Keratinocyte (primary cell): Measurements from ENCODE around the gene FGL2. TPM values are rescaled to one million over a fixed set of nuclear protein-coding genes. Genes with fewer than 3 reads are reported as not detected.
"Not testable (repeated sequence)": the region's sequence is repeated elsewhere in the genome, so short reads cannot be mapped to it uniquely, and the experiment has no call there.

Experiments used
- DNase-seq: peaks from one replicate; pipeline ENCODE4 v3.0.0-alpha.2; 2011; ENCODE audit warnings: low read depth, missing footprints, low spot score
- FAIRE-seq: peaks from 2 replicates; lab custom pipeline; 2011; peaks lifted over from hg19 to GRCh38; lab: Jason Lieb, UNC
- H2AFZ ChIP-seq: 2 replicates; pipeline ENCODE4 v1.6.0; 2012; ENCODE audit warnings: low read length, control low read depth, inconsistent platforms; ENCODE audit not compliant: control insufficient read depth
- H3K27ac ChIP-seq: 2 replicates; pipeline ENCODE4 v1.5.1; 2011; ENCODE audit warnings: low read length; ENCODE audit not compliant: control insufficient read depth, insufficient read depth
- H3K27me3 ChIP-seq: 3 replicates; pipeline ENCODE4 v1.6.0; 2011; ENCODE audit warnings: low read length; ENCODE audit not compliant: control insufficient read depth, insufficient read depth; ENCODE audit errors: extremely low read depth
- H3K36me3 ChIP-seq, 2 experiments: 2 replicates in 1 of 2; 3 replicates in 1 of 2; pipeline ENCODE4 v1.5.1; 2011; ENCODE audit warnings: low read length in 2 of 2, mild to moderate bottlenecking in 1 of 2; ENCODE audit not compliant: control insufficient read depth in 2 of 2, insufficient read depth in 2 of 2; ENCODE audit errors: extremely low read depth in 1 of 2
- H3K4me1 ChIP-seq: 3 replicates; pipeline ENCODE4 v1.5.1; 2011; ENCODE audit warnings: low read length; ENCODE audit not compliant: control insufficient read depth, insufficient read depth; ENCODE audit errors: extremely low read depth
- H3K4me2 ChIP-seq: 3 replicates; pipeline ENCODE4 v1.6.0; 2011; ENCODE audit warnings: low read depth, low read length; ENCODE audit not compliant: control insufficient read depth, insufficient read depth; ENCODE audit errors: extremely low read depth
- H3K4me3 ChIP-seq, 3 experiments: fragments of 200-600 bp in 1 of 3; sonication (generic) in 1 of 3; 2 replicates in 2 of 3; 3 replicates in 1 of 3; pipeline ENCODE4 v1.5.1; 2011 to 2016; ENCODE audit warnings: low read length in 3 of 3, mild to moderate bottlenecking in 3 of 3, control low read depth in 2 of 3, inconsistent platforms in 1 of 3, low read depth in 1 of 3, mixed read lengths in 1 of 3, mixed run types in 1 of 3, moderate library complexity in 1 of 3; ENCODE audit not compliant: control insufficient read depth in 2 of 3, insufficient read depth in 2 of 3; ENCODE audit errors: extremely low read depth in 1 of 3
- H3K79me2 ChIP-seq: 2 replicates; pipeline ENCODE4 v1.6.0; 2012; ENCODE audit warnings: low read length; ENCODE audit not compliant: control insufficient read depth, insufficient read depth
- H3K9ac ChIP-seq: 3 replicates; pipeline ENCODE4 v1.6.0; 2011; ENCODE audit warnings: low read length; ENCODE audit not compliant: control insufficient read depth, insufficient read depth; ENCODE audit errors: extremely low read depth
- H3K9me1 ChIP-seq: 3 replicates; pipeline ENCODE4 v1.6.0; 2011; ENCODE audit warnings: low read length; ENCODE audit not compliant: control insufficient read depth, insufficient read depth; ENCODE audit errors: extremely low read depth
- H3K9me3 ChIP-seq: 2 replicates; pipeline ENCODE4 v1.5.1; 2012; ENCODE audit warnings: low read depth, low read length; ENCODE audit not compliant: control insufficient read depth
- H4K20me1 ChIP-seq: 3 replicates; pipeline ENCODE4 v1.6.0; 2011; ENCODE audit warnings: low read length; ENCODE audit not compliant: control insufficient read depth, insufficient read depth; ENCODE audit errors: extremely low read depth
- EZH2 ChIP-seq: IDR thresholded peaks from one replicate; pipeline ENCODE4 v1.6.1; 2012; ENCODE audit warnings: inconsistent platforms, mild to moderate bottlenecking, low read length, moderate library complexity
- dilution Hi-C: fragments of 300-500 bp; cut with MboI; formaldehyde crosslinking; loops from one replicate; pipeline ENCODE4 v1.7.0; 2020; ENCODE audit warnings: low sequenced_read_pairs; ENCODE audit not compliant: extremely low pct_ligation_motif_present
- polyA plus RNA-seq, 5 experiments: library from polyadenylated mRNA; depleted of rRNA in 3 of 5; stranded (reverse) in 3 of 5; stranded (forward) in 1 of 5; unstranded in 1 of 5; fragments of >200 nt; gene quantifications; 1 replicate in 1 of 5; 2 replicates in 3 of 5; 3 replicates in 1 of 5; pipeline versions ENCODE4 v1.2.1 to v1.2.3, GENCODE V29; 2011 to 2012; ENCODE audit warnings: missing spikeins in 2 of 5, low read depth in 1 of 5, low replicate concordance in 1 of 5
- TF ChIP-seq, protein P1 (sequence below), 3 experiments: IDR thresholded peaks in 1 of 3; conservative IDR thresholded peaks in 1 of 3; optimal IDR thresholded peaks in 1 of 3; 2 replicates in 2 of 3; 3 replicates in 1 of 3; pipeline versions ENCODE3 to v1.5.1; 2011; ENCODE audit warnings: low read length in 3 of 3, mild to moderate bottlenecking in 3 of 3, moderate library complexity in 2 of 3, control low read depth in 1 of 3, inconsistent platforms in 1 of 3; ENCODE audit not compliant: insufficient read depth in 2 of 3; ENCODE audit errors: extremely low read depth in 1 of 3

The FGL2 gene
- polyA plus RNA-seq, 1 donor (not counting 4 experiments of a cell fraction or from before 2014, with no cell fraction given): not detected

DNA sequence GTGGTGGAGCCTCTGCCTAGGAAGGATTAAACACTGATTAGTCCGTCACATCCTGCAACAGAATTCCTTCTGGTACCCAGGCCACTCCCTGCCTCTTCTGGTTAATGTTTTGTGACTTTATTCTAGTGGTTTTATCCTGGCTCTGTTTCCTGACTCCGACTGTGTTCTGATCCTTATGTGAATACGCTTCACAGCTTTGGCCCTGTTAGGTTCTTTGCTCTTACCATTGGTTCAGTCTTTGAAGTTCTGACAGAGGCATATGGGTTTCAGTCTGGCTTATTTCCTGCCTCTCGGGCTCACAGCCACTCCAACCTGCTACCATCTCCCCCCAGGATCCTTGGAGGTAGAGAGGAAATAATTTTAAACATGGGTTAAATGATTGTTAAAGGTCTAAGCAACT, 23.2 kb upstream of the FGL2 start:
- Histone ChIP-seq H3K4me2 (no peak overlapping the region), H3K4me1 (no peaks in the 10 kb centered on the region), H3K9ac (no peak overlapping the region), H3K27me3 (no peaks in the 10 kb centered on the region), H3K4me3 (no peak overlapping the region), H3K79me2 (no peaks in the 10 kb centered on the region), H3K36me3 (no peaks in the 10 kb centered on the region), H2AFZ (no peak overlapping the region), H3K9me1 (no peaks in the 10 kb centered on the region), H3K27ac (no peak overlapping the region), H4K20me1 (no peaks in the 10 kb centered on the region), H3K9me3 (no peaks in the 10 kb centered on the region)
- DNase-seq (no peak), FAIRE-seq (no peak)
- TF ChIP-seq, protein P1, sequence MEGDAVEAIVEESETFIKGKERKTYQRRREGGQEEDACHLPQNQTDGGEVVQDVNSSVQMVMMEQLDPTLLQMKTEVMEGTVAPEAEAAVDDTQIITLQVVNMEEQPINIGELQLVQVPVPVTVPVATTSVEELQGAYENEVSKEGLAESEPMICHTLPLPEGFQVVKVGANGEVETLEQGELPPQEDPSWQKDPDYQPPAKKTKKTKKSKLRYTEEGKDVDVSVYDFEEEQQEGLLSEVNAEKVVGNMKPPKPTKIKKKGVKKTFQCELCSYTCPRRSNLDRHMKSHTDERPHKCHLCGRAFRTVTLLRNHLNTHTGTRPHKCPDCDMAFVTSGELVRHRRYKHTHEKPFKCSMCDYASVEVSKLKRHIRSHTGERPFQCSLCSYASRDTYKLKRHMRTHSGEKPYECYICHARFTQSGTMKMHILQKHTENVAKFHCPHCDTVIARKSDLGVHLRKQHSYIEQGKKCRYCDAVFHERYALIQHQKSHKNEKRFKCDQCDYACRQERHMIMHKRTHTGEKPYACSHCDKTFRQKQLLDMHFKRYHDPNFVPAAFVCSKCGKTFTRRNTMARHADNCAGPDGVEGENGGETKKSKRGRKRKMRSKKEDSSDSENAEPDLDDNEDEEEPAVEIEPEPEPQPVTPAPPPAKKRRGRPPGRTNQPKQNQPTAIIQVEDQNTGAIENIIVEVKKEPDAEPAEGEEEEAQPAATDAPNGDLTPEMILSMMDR (optimal IDR thresholded peaks at IDR 0.05 in 1 of 3, IDR thresholded peaks at IDR 0.05 in 1 of 3, conservative IDR thresholded peaks at IDR 0.05 in 1 of 3; ENCODE audit: extremely low read depth in 1 of 3, insufficient read depth in 2 of 3, low read length in 3 of 3): no peak
- TF ChIP-seq EZH2: no peak
- dilution Hi-C loops: no loop called here

DNA sequence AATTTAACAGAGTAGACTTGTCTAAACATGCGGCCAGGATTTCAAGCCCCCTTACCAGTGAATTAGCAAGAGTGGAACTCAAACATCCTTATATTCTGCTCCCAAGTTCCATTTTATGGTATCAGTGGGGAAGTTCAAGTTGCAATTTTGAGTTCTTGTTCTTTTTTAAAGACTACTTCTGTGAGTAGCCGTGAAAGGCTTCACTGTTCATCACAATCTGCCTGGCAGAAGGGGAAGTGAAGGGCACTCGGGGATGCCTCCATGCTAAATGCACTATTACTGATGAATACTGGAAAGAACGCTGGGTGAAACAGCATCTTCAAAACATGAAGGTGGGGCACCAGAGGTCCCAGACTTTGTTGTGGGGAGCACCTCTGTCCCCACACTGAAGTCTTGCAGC, 22.4 kb upstream of the FGL2 start:
- H3K9me3 ChIP-seq: no peaks in the 10 kb centered on the region
- no peaks in the 10 kb centered on the region for H3K27me3 ChIP-seq
- DNase-seq: no peak
- no peaks in the 10 kb centered on the region for H3K4me1 ChIP-seq
- H3K36me3 ChIP-seq: no peaks in the 10 kb centered on the region
- H4K20me1 ChIP-seq: no peaks in the 10 kb centered on the region
- TF ChIP-seq EZH2: no peak
- dilution Hi-C loops: no loop called here
- H3K79me2 ChIP-seq: no peaks in the 10 kb centered on the region
- no peak overlapping the region for H3K4me2 ChIP-seq
- no peak overlapping the region for H3K9ac ChIP-seq
- no peak overlapping the region for H3K4me3 ChIP-seq
- FAIRE-seq: no peak
- H3K27ac ChIP-seq: no peak overlapping the region
- no peaks in the 10 kb centered on the region for H3K9me1 ChIP-seq
- no peak overlapping the region for H2AFZ ChIP-seq

DNA sequence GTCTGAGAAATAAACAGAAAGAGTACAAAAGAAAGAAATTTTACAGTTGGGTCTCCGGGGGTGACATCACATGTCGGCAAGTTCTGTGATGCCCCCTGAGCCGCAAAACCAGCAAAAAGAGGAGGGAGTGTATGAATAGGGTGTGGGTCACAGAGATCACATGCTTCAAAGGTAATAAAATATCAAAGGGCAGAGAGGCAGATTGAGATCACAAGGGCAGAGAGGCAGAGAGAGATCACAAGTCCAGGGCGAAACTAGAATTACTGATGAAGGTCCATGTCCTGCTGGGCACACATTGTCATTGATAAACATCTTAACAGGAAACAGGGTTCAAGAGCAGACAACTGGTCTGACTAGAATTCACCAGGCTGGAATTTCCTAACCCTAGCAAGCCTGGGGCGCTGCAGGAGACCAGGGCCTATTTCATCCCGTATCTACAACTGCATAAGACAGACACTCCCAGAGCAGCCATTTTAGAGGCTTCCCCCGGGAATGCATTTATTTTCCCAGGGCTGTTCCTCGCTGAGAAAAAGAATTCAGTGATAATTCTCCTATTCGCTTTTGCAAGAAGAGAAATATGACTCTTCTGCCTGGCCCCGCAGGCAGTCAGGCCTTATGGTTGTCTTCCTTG, 20.2 kb upstream of the FGL2 start:
- H3K4me3 ChIP-seq, H3K9me3 ChIP-seq, FAIRE-seq, H3K27me3 ChIP-seq, H2AFZ ChIP-seq, H3K9ac ChIP-seq, H3K4me2 ChIP-seq, dilution Hi-C loops, H3K79me2 ChIP-seq, H3K27ac ChIP-seq, DNase-seq, H3K9me1 ChIP-seq, H3K4me1 ChIP-seq, H3K36me3 ChIP-seq, H4K20me1 ChIP-seq: not testable (repeated sequence)
